Measurements from ENCODE around the gene QPCT. TPM values are rescaled to one million over a fixed set of nuclear protein-coding genes. Genes with fewer than 3 reads are reported as not detected.

The QPCT gene
- total RNA-seq, 2 experiments from 2014 or later: 3.5 to 52.6 TPM

GRCh38 chr2:37365669-37366068, 21.2 kb downstream of the QPCT start:
- Histone ChIP-seq H3K27ac (ENCODE audit: low read depth, low read length, poor library complexity, severe bottlenecking) (no peak overlapping the region), H3K9me2 (ENCODE audit: insufficient read depth, low read length) (no peaks in the 10 kb centered on the region), H2AFZ (ENCODE audit: low read length) (no peak overlapping the region), H3K4me3 (ENCODE audit: low read depth, low read length, poor library complexity, severe bottlenecking) (no peak overlapping the region), H3K36me3 (ENCODE audit: insufficient read depth, low read length) (no peaks in the 10 kb centered on the region), H3K9me3 (ENCODE audit: low read length) (no peaks in the 10 kb centered on the region), H3K79me2 (ENCODE audit: insufficient read depth, low read depth, low read length) (no peaks in the 10 kb centered on the region), H4K20me1 (ENCODE audit: insufficient read depth, low read length) (no peaks in the 10 kb centered on the region), H3K4me2 (ENCODE audit: low read length) (no peak overlapping the region), H3K4me1 (ENCODE audit: insufficient read depth, low read length, poor library complexity, severe bottlenecking) (peaks cover 22% of the 10 kb centered on the region)
- no peak for DNase-seq (ENCODE audit: low spot score)
- CTCF ChIA-PET (ENCODE audit: unreplicated experiment): no interaction called here
- BruUV-seq (replicated peaks): no TSS peak
- intact Hi-C loops (cut with micrococcal nuclease; ENCODE audit: unreplicated experiment): no loop called here
- TF ChIP-seq EZH2phosphoT487 (IDR thresholded peaks at IDR 0.05; ENCODE audit: borderline replicate concordance, low read depth, low read length) (no peak), CTCF (conservative IDR thresholded peaks at IDR 0.05; ENCODE audit: low read length) (no peak)
- POLR2A ChIA-PET: interaction anchor here (1.1 to 2.2 kb wide), 2 partner anchors 10 to 16 kb away, joined by 3 to 16 read pairs; no protein-coding TSS in a partner anchor

GRCh38 chr2:37366773-37367172, 22.3 kb downstream of the QPCT start:
- H2AFZ ChIP-seq (ENCODE audit: low read length): no peak overlapping the region
- intact Hi-C loops (cut with micrococcal nuclease; ENCODE audit: unreplicated experiment): no loop called here
- no peak overlapping the region for H3K4me3 ChIP-seq (ENCODE audit: low read depth, low read length, poor library complexity, severe bottlenecking)
- H3K9me3 ChIP-seq (ENCODE audit: low read length): no peaks in the 10 kb centered on the region
- no peak for TF ChIP-seq EZH2phosphoT487 (IDR thresholded peaks at IDR 0.05; ENCODE audit: borderline replicate concordance, low read depth, low read length)
- no peak for TF ChIP-seq CTCF (conservative IDR thresholded peaks at IDR 0.05; ENCODE audit: low read length)
- H3K79me2 ChIP-seq (ENCODE audit: insufficient read depth, low read depth, low read length): no peaks in the 10 kb centered on the region
- no peaks in the 10 kb centered on the region for H3K9me2 ChIP-seq (ENCODE audit: insufficient read depth, low read length)
- no peaks in the 10 kb centered on the region for H3K36me3 ChIP-seq (ENCODE audit: insufficient read depth, low read length)
- DNase-seq (ENCODE audit: low spot score): no peak
- peaks cover 20% of the 10 kb centered on the region for H3K4me1 ChIP-seq (ENCODE audit: insufficient read depth, low read length, poor library complexity, severe bottlenecking)
- ChIA-PET POLR2A (interaction anchor here (1.1 to 3.8 kb wide), 4 partner anchors 8 to 17 kb away, joined by 3 to 26 read pairs (median 10); no protein-coding TSS in a partner anchor), CTCF (ENCODE audit: unreplicated experiment) (interaction anchor here (1.7 kb wide), 1 partner anchor 10 kb away, joined by 4 read pairs; no protein-coding TSS in a partner anchor)
- peak overlapping the region; percentile 16 for H3K4me2 ChIP-seq (ENCODE audit: low read length)
- no peak overlapping the region for H3K27ac ChIP-seq (ENCODE audit: low read depth, low read length, poor library complexity, severe bottlenecking)
- no TSS peak for BruUV-seq (replicated peaks)
- no peaks in the 10 kb centered on the region for H4K20me1 ChIP-seq (ENCODE audit: insufficient read depth, low read length)

- no TSS peak for BruUV-seq (replicated peaks)
- H3K36me3 ChIP-seq (ENCODE audit: insufficient read depth, low read length): no peaks in the 10 kb centered on the region
- no peaks in the 10 kb centered on the region for H3K9me2 ChIP-seq (ENCODE audit: insufficient read depth, low read length)
- no peaks in the 10 kb centered on the region for H3K9me3 ChIP-seq (ENCODE audit: low read length)
- H2AFZ ChIP-seq (ENCODE audit: low read length): no peak overlapping the region
- H4K20me1 ChIP-seq (ENCODE audit: insufficient read depth, low read length): no peaks in the 10 kb centered on the region
- H3K4me3 ChIP-seq (ENCODE audit: low read depth, low read length, poor library complexity, severe bottlenecking): no peak overlapping the region
- H3K27ac ChIP-seq (ENCODE audit: low read depth, low read length, poor library complexity, severe bottlenecking): no peak overlapping the region
- CTCF ChIA-PET (ENCODE audit: unreplicated experiment): interaction anchor here (0.9 to 1.7 kb wide), 2 partner anchors 9 to 10 kb away, joined by 3 to 4 read pairs; no protein-coding TSS in a partner anchor
- intact Hi-C loops (cut with micrococcal nuclease; ENCODE audit: unreplicated experiment): no loop called here
- H3K79me2 ChIP-seq (ENCODE audit: insufficient read depth, low read depth, low read length): no peaks in the 10 kb centered on the region
- POLR2A ChIA-PET: interaction anchor here (0.7 to 3.8 kb wide), 7 partner anchors 8 to 63 kb away, joined by 3 to 26 read pairs (median 4); no protein-coding TSS in a partner anchor
- DNase-seq (ENCODE audit: low spot score): no peak
- H3K4me1 ChIP-seq (ENCODE audit: insufficient read depth, low read length, poor library complexity, severe bottlenecking): peaks cover 26% of the 10 kb centered on the region
- TF ChIP-seq CTCF (conservative IDR thresholded peaks at IDR 0.05; ENCODE audit: low read length): no peak
- no peak for TF ChIP-seq EZH2phosphoT487 (IDR thresholded peaks at IDR 0.05; ENCODE audit: borderline replicate concordance, low read depth, low read length)
- H3K4me2 ChIP-seq (ENCODE audit: low read length): peak overlapping the region; percentile 16; the same call in 1 of the 2 replicates
Measured at GRCh38 chr2:37367310-37367709, 22.9 kb downstream of the QPCT start.
